Stimulated activated CD8-positive, alpha-beta memory T cell treated with anti-CD3 and anti-CD28 coated beads, Interleukin-2, amount 100 ng/mL, for 1 hour (primary cell): ENCODE results near the gene AOPEP.

Experiments used
- DNase-seq, 2 donors: peaks; one replicate each; pipeline ENCODE4 v3.0.0-alpha.2; 2020; ENCODE audit warnings: low read depth in 2 of 2

The AOPEP gene

DNA sequence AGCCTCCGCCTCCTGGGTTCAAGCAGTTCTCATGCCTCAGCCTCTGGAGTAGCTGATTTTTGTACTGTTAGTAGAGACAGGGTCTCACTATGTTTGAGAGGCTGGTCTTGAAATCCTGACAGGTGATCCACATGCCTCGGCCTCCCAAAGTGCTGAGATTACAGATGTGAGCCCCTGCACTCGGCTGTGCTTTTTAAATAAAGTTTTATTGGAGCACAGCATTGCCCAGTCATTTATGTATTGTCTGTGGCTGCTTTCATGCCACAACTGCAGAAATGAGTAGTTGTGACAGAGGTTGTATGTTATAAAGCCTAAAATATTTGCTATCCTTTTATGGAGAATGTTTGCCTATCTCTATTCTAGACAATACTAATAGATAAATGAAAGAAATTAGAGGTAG is 169.2 kb downstream of the AOPEP start:
- DNase-seq: no peak

DNA sequence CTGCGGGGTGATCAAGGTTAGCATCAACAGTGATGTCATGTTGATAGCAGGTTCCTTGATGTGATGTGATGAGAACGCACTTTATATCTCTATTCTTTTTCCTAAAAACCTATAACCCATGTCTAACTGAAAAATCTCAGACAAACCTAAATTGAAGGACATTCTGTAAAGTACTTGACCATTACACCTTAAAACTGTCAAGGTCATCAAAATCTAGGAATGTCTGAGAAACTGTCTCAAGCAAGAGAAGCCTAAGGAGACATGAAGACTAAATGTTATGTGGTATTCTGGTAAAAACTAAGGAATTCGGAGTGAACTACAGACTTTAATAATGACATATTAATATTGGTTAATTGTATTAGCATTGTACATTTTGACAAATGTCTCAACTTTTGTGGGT is 170.0 kb downstream of the AOPEP start:
- DNase-seq: no peak

- DNase-seq: no peak
Measured at GRCh38 chr9:94899464-94900221, 173.1 kb downstream of the AOPEP start.

DNA sequence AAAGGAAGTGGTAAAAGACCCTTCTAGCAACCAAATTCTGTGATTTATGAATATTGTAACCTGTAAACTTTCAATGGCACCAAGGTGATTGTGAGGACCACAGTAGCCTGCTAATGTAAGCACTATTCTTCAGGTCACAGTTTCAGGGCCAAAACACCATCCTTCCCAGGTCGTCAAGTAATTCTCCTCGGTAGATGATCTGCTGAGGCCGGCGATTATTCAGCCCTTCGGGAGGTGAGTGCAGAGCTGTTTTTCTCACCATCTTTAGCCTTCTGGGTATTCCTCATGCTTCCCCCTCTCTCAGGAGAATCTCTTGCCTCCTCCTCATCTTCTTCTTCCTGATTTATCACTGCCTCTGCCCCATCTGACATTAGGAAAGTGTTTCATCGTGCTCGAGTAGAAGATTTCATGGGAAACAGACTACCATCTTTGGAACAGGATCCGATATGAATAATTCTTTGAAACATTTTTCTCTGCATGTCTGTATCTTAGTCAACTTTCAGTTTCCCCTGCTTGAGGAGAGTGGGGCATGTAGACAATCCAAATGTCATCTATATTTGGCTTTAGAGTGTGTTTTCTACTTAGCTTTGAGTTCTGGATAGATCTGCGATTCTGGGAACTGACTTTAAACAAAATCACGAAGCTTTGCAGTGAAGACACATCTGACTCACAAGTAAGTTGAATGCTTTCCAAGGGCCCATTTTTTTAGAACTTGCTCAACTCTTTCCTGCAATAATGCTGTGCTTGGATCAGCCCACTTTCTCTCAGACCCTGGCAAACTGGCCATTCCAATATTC is 173.9 kb downstream of the AOPEP start:
- no peak for DNase-seq

DNA sequence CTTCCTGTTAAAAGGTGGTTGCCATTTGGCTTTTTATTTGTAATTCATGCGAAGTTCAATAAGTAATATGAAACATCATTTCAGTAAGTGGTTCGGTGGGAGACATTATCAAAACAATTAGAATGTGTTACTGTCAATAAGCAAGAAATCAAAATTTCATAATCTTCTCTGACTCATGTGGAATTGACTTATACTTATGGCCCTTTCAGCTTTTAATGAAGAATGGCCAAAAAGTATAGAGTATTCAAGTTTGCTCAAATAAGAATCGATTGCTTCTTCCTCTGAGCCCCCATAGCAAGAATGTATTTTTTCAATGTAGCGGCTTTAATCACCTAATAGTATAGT is 174.5 kb downstream of the AOPEP start:
- no peak for DNase-seq

DNA sequence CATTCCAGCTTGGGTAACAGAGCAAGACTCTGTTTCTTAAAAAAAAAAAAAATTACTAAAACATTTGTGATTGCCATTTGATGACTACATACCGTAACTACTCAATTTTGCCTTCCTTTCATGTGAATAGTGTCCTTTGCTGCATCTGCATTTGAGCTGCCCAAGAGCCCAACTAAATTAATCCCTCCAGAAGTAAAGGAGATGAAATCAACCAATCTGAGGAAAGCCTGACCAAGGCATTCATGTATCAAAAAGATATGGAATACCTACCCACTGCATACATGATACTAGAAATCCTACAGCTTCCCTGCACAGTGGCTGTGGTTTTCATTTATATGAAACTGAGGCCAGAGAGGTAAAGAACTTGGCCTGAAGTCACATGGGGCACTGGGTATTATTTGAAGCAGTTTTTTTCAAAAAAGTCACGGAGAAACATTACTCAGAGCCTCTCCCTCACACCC is 177.5 kb downstream of the AOPEP start:
- DNase-seq: no peak

GRCh38 chr9:94904806-94905205 is 178.3 kb downstream of the AOPEP start:
- no peak for DNase-seq

DNA sequence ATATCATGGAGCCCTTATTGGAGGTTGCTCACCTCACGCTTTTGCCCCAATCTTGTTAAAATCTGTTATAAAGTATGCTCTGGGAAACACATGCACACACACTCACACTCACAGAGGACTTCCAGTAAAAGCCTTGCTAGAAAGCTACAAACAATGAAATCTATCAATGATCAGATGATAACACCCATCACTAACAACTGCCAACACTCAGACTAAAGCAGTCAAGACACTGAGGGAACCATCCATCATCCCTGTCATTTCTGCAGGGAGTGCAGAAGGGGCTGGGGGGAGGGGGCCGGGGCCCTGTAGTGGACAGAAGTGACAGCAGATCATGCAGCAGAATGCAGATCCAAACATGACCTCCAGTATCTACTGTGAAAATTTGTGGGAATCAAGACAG is 179.1 kb downstream of the AOPEP start:
- no peak for DNase-seq

GRCh38 chr9:94906181-94906580 is 179.7 kb downstream of the AOPEP start:
- no peak for DNase-seq

DNA sequence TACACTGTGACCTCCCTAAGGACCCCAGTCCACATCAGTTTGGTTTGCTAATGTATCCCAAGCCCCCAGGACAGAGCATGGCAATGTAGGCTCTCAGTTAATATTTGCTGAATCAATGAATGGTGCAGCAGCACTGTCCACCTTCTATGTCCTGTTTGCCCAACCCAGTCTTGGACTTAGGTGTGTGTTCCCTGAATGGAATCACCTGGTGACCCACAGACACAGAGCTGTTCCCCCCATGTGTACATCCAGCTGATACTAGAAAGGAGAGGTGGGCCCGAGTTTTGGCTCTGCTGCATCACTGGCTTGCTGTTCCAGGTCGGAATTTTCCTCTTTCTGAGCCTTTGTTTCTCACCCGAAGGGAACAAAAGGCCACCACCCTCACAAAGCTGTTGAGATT is 180.2 kb downstream of the AOPEP start:
- no peak for DNase-seq

DNA sequence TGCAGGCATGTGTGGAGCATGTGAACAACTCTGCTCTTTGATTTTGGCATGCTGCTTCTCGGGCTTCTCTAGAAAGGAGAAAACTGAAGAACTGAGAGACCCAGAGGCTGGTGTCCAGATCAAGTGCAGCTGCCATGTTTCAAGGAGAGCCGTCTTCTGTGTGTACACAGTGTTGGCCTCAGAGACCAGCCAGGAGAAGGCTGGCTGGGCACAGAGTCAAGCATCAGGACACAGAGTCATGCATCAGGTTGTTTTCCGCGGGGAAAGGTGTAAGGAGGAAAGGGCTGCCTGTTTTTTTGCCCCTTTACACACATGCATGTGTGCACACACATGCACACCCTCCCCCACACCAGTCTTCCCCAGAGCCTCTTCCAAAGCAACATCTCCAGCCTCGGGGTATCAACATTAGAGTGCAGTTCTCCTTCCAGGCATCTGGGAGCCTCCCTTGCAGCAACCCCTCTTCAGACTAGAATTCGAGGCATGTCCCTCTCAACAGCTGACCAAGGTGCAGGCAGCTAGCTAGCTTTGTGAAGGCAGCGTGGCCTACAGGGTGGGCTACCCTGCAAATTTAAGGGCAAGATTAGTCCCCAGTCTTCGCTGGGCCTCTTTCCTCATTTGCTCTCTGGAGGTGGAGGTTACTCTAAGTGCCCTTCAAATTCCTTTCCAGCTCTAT is 180.9 kb downstream of the AOPEP start:
- DNase-seq: no peak

DNA sequence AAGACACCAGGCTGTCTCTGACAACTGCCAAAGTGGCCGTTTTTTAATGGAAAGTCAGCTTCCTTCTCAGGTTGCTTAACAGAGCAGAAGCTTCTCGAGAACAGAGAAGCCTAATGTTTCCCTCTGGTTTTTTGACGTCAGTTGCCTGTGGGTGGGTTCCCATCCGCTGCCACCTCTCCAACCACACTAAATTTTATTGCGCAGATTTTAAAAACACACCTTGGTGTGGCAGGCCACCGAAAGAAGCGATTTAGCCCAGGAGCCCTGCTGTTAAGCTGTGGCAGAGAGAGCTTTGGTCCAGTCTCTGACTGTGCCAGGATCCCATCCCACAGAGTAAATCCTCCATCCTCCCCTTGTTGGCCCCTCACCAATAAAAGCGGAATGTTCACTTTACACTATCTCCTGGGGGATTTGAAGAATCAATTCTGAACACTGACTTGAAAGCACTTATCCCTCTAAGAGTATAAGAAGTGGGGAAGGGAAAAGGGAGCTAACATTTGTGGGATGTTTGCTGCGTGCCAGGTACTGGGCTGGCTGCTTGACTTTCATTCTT is 181.6 kb downstream of the AOPEP start:
- DNase-seq: no peak

DNA sequence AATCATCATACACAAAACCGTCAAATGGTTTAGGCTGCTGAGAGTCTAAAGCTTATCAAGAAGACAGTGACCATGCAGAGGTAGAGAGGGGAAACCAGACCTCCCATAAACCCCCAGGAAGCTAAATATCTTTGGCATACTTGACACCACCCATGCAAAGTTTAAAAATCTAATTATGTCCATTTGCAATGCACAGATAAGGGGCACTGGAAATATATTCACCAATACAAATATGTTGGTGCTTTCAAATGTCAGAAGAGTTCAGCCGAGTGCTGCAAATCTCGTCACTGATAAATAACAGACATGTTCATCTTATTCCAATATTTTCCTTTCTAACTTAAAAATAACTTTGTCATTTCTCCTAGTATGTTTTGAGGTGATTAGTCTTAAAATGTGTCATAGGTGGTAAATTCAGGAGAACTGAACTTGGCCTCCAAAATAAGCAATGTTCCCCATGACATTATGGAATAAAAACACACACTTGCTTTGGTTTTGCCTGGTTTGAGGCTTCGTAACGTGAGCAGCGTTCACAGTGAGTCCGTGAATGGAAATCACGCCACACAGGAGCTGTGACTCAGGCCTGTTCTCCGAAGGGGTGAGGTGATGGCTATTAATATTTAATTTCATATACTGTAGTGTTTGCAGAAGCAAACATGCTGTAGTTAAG is 182.2 kb downstream of the AOPEP start:
- DNase-seq: no peak

GRCh38 chr9:94909250-94909894 is 182.9 kb downstream of the AOPEP start:
- no peak for DNase-seq

DNA sequence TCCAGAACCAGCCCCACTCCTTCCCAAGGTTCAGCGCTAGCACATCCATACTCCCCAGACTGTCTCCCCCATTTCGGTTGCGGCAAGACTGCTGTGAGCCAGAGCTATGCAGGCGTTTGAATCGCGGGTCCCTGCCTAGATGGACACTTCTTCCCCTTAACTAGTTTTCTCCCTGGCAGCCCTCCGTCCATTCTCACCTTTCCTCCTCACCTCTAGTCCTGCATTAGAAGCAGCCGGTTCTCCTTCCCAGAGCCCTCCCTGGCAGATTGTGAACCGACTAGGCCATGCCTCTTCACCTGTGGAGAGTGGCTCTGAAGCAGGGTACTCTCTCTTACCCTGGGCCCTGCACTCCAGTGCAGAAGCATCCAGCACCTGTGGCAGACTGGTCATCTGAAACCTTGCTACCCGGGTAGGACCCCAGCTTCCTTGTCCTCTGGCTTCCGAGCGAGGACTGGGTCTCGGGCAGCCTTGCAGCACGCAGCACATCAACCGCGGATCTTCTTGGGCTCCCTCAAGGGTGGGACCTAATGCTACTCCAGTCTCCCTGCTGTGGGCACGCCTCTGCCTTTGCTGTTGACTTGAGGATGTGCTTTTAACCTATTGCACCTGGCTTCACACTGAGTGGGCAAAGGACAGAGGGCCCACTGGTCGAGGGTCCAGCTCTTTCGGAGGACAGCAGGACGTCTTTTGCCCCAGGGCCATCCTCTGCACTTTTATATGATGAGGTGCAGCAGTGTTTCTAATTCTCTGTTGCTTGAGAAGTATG is 183.6 kb downstream of the AOPEP start:
- no peak for DNase-seq

GRCh38 chr9:94911211-94911610 is 184.7 kb downstream of the AOPEP start:
- no peak for DNase-seq

DNA sequence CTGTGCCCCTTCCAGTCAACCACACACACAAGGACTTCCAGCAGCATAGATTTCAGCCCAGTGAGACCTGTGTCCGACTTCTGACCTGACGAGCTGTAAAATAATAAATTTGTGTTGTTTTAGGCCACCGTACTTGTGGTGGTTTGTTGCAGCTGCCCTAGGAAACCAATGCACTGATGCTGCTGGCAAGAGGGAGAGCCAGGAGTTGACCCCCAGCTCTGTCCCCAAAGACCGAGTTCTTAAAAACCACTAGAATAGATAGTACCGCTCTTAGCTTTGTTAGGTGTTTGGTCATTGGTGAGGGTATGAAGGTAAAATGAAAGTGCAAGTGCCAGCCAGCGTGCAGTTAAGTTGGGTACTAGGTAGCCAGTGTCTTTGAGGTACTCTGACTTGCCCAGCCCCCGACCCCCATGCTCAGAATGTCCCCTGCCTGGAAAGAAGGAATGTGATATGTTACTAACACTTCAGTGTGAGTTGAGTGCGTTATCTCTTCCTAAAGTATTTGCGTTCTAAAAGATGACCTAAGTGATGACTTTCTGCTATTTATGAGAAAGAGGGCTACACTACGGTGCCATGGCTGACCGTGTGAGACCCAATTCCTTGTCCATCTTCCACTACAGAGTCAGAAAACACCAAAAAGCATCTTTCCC is 185.6 kb downstream of the AOPEP start:
- no peak for DNase-seq

DNA sequence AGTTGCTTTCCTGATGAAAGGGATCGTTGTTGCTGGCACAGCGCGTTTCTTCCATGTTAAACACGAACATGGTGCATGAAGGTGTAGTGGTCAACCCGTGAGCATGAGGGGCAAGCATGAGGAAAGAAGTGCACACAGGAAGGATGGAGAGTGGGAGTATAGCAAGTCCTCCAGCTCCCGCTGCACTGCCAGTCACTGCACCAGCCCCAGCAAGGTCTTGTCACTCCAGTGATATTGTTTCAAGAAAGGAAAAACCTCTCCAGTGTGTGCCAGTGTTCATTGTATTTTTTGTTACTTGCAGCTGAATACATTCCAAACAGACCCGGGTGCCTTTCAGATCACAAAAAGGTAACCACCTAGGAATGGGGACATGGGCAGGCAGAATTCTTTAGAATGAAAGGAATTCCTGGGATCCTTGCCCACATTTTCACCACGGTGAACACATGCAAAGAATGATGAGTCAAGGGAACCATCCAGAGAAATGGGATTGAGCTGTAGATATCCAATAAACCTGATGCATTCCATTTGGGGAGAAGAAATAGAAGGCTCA is 186.3 kb downstream of the AOPEP start:
- no peak for DNase-seq

DNA sequence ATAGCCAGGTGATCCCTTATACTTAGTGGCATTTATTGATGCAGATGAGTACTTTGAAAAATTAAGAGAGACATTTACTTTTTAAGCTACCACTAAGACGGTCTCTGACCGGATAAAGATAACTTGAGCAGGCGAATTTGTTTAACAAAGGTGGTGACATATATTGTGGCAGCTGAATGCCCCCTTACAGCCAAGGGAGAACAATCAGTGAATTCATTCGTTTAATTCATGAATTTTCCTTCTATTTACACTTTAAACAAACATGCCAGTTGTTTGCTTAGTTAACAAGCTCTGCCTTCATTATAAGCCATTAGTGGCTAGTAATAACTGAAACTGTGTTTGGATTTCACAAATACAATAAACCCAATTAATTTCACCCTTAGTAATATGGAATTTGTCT is 187.1 kb downstream of the AOPEP start:
- DNase-seq: no peak
